ENCODE results near the gene ERBB4. TPM values are rescaled to one million over a fixed set of nuclear protein-coding genes. Genes with fewer than 3 reads are reported as not detected.
A peak's percentile ranks its signal among the peaks of the same experiment; 100 is the strongest.
"Not testable (repeated sequence)": the region's sequence is repeated elsewhere in the genome, so short reads cannot be mapped to it uniquely, and the experiment has no call there.

ERBB4 gene
- total RNA-seq, 6 donors from 2014 or later = 3.3 to 24.2 (median 11.7) TPM

DNA sequence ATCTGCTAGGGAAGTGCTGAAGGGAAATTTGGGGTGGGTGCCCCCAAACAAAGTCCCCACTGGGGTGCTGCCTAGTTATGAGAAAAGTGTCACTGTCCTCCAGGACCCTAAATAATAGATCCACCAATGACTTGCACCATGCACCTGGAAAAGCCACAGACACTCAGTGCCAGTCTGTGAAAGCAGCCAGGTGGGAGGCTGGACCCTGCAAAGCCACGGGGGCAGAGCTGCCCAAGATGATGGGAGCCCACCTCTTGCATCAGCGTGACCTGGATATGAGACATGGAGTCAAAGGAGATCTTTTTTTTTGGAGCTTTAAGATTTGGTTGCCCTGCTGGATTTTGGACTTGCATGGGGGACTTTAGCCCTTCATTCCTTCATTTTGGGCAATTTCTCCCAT is 431.6 kb downstream of the ERBB4 start:
- no peak for TF ChIP-seq POLR2A (IDR thresholded peaks at IDR 0.05)
- TF ChIP-seq, protein P1, sequence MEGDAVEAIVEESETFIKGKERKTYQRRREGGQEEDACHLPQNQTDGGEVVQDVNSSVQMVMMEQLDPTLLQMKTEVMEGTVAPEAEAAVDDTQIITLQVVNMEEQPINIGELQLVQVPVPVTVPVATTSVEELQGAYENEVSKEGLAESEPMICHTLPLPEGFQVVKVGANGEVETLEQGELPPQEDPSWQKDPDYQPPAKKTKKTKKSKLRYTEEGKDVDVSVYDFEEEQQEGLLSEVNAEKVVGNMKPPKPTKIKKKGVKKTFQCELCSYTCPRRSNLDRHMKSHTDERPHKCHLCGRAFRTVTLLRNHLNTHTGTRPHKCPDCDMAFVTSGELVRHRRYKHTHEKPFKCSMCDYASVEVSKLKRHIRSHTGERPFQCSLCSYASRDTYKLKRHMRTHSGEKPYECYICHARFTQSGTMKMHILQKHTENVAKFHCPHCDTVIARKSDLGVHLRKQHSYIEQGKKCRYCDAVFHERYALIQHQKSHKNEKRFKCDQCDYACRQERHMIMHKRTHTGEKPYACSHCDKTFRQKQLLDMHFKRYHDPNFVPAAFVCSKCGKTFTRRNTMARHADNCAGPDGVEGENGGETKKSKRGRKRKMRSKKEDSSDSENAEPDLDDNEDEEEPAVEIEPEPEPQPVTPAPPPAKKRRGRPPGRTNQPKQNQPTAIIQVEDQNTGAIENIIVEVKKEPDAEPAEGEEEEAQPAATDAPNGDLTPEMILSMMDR (IDR thresholded peaks at IDR 0.05) = no peak
- TF ChIP-seq EP300 (IDR thresholded peaks at IDR 0.05) = no peak
- TF ChIP-seq POLR2AphosphoS5 (IDR thresholded peaks at IDR 0.05) = no peak
- Histone ChIP-seq H3K9me3 (peaks cover 0 to 10% (median 0%) of the 10 kb centered on the region in 4 donors), H3K36me3 (no peaks in the 10 kb centered on the region), H3K4me1 (no peaks in the 10 kb centered on the region), H3K4me3 (no peak overlapping the region), H3K27ac (no peak overlapping the region), H3K27me3 (no peaks in the 10 kb centered on the region)
- peak in 1 of 2 donors; percentile 18 for DNase-seq
- no peak for ATAC-seq (ENCODE audit: low FRiP score in 2 of 2)
- WGBS, 2 donors = 68 to 83% methylated on average over 2 of the region's 2 CpGs

DNA sequence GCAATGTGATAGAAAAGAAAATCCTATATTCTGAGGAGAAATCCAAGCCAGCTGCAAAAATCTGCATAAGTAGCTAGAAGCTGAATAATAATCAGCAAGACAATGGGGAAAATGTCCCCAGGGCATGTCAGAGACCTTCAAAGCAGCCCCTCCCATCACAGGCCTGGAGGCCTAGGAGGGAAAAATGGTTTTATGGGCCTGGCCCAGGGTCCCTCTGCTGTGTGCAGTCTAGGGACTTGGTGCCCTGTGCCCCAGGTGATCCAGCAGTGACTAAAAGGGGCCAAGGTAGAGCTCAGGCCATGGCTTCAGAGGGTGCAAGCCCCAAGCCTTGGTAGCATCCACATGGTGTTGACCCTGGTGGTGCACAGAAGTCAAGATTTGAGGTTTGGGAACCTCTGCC is 432.1 kb downstream of the ERBB4 start:
- not testable (repeated sequence) for H3K4me1 ChIP-seq; ATAC-seq (ENCODE audit: low FRiP score in 2 of 2); DNase-seq; H3K4me3 ChIP-seq; H3K9me3 ChIP-seq; H3K27me3 ChIP-seq; H3K36me3 ChIP-seq; H3K27ac ChIP-seq

DNA sequence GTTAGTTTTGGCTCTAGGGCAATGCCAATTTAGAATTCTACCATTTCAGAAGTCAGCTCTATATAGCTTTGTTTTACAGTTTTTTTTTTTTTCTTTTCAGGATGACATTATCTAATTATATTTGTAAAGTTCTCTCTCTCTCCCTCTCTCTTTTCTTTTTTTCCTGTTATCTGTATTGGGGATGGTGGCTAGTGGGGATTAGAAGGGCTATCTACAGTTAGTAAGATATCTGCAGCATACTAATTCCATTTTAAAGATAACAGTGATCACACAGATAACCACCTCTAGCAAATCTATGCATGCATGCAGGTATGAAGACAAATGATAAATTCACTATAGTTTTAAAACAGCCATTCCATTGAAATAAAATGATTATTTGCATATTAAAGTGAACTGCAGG is 438.9 kb downstream of the ERBB4 start:
- TF ChIP-seq POLR2A (IDR thresholded peaks at IDR 0.05) = no peak
- TF ChIP-seq POLR2AphosphoS5 (IDR thresholded peaks at IDR 0.05) = no peak
- H3K27me3 ChIP-seq = no peaks in the 10 kb centered on the region
- no peak overlapping the region for H3K4me3 ChIP-seq
- ATAC-seq (ENCODE audit: low FRiP score in 2 of 2) (no peak), DNase-seq (no peak)
- no peak overlapping the region for H3K27ac ChIP-seq
- no peaks in the 10 kb centered on the region for H3K9me3 ChIP-seq
- H3K4me1 ChIP-seq = no peaks in the 10 kb centered on the region
- H3K36me3 ChIP-seq = no peaks in the 10 kb centered on the region

DNA sequence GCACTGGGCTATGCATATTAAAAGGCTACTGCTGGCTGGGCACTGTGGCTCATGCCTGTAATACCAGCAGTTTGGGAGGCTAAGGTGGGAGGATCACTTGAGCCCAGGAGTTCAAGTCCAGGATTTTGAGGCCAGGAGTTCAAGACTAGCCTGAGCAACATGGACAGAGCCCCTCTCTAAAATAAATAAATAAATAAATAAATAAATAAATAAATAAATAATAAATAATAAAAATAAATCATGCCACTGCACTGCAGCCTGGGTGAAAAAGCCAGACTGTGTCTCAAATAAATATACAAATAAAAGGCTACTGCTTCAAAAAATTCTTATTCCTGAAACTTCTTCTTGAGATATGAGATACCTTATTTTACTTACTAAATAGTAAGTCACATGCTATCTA is 439.6 kb downstream of the ERBB4 start:
- DNase-seq = no peak

DNA sequence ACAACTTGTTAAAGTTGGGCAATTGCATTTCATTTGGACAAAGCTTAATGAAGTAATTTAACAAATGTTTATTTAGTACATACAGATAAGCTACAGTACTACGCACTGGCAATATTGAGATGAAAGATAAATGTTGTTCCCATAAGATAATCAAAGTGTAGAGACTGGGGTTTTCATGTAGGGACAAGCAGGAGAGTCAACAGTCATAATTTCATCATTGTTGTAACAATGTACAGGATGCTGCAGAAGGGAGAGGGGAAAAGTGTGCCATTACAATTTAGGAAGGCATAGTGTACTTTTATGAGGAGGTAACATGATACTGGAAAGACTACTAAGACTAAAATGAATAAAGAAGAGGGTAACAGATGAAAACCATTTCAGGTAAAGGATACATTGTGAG is 441.6 kb downstream of the ERBB4 start:
- no peak for TF ChIP-seq EP300 (IDR thresholded peaks at IDR 0.05)
- TF ChIP-seq POLR2A (IDR thresholded peaks at IDR 0.05) = no peak
- TF ChIP-seq, protein P1 (IDR thresholded peaks at IDR 0.05) = no peak
- TF ChIP-seq POLR2AphosphoS5 (IDR thresholded peaks at IDR 0.05) = no peak
- ATAC-seq (ENCODE audit: low FRiP score in 2 of 2) = no peak
- no peaks in the 10 kb centered on the region for H3K4me1 ChIP-seq

More for the DNA sequence above, 439.6 kb downstream of the ERBB4 start:
- no peak for TF ChIP-seq POLR2A (IDR thresholded peaks at IDR 0.05)
- no peak for TF ChIP-seq POLR2AphosphoS5 (IDR thresholded peaks at IDR 0.05)
- TF ChIP-seq EP300 (IDR thresholded peaks at IDR 0.05) = no peak
- TF ChIP-seq, protein P1 (IDR thresholded peaks at IDR 0.05) = no peak
- H3K27ac ChIP-seq = no peak overlapping the region
- no peaks in the 10 kb centered on the region for H3K4me1 ChIP-seq
- H3K36me3 ChIP-seq = no peaks in the 10 kb centered on the region
- no peak for ATAC-seq (ENCODE audit: low FRiP score in 2 of 2)
- no peaks in the 10 kb centered on the region for H3K9me3 ChIP-seq
- H3K4me3 ChIP-seq = no peak overlapping the region
- H3K27me3 ChIP-seq = no peaks in the 10 kb centered on the region

DNA sequence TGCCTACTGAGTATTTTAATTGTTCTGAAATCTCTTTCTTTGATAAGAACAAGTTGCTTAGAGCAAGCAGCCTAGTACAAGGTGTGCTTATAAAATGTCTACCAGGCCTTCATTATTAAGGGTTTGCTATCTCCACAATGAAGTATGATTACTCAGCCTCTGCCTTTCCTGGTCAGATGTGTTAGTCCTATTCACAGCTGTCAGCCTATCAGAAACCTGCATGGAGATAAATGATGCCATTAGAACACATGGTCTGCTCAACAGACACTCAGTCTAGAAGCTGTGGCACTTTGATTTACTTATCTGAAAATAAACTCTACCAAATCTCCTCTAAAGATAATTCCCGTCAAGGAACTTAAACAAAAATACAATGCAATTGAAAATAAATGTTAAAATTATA is 448.7 kb downstream of the ERBB4 start:
- no peak overlapping the region for H3K4me3 ChIP-seq
- no peak for DNase-seq
- WGBS, 2 donors = 62 to 66% methylated on average over 1 of the region's 1 CpG
- H3K27ac ChIP-seq = no peak overlapping the region
- H3K4me1 ChIP-seq = no peaks in the 10 kb centered on the region
- H3K27me3 ChIP-seq = no peaks in the 10 kb centered on the region
- ATAC-seq (ENCODE audit: low FRiP score in 2 of 2) = no peak
- TF ChIP-seq, protein P1 (IDR thresholded peaks at IDR 0.05) = no peak
- TF ChIP-seq EP300 (IDR thresholded peaks at IDR 0.05) = no peak
- no peak for TF ChIP-seq POLR2A (IDR thresholded peaks at IDR 0.05)
- no peak for TF ChIP-seq POLR2AphosphoS5 (IDR thresholded peaks at IDR 0.05)
- no peaks in the 10 kb centered on the region for H3K9me3 ChIP-seq
- H3K36me3 ChIP-seq = no peaks in the 10 kb centered on the region

More for the DNA sequence above, 441.6 kb downstream of the ERBB4 start:
- Histone ChIP-seq H3K27me3 (no peaks in the 10 kb centered on the region), H3K9me3 (no peaks in the 10 kb centered on the region), H3K36me3 (no peaks in the 10 kb centered on the region), H3K27ac (no peak overlapping the region), H3K4me3 (no peak overlapping the region)
- WGBS, 2 donors = 57 to 67% methylated on average over 1 of the region's 1 CpG
- DNase-seq = no peak
